ENCODE measurements around the gene SLC39A12. TPM values are rescaled to one million over a fixed set of nuclear protein-coding genes. Genes with fewer than 3 reads are reported as not detected.

The SLC39A12 gene
- total and polyA plus RNA-seq, 2 of the 8 experiments (the other 6 are each of a cell fraction or from before 2014, with no cell fraction given) = not detected

GRCh38 chr10:18066947-18067346 lies 115.2 kb downstream of the SLC39A12 start:
- no peak overlapping the region for H2BK120ac ChIP-seq (replicated peaks; ENCODE audit: low read depth, low read length)
- H3K56ac ChIP-seq (replicated peaks; ENCODE audit: insufficient read length, low read depth, low read length) = no peak overlapping the region
- no peak overlapping the region for H4K5ac ChIP-seq (ENCODE audit: insufficient read length, low read depth, low read length)
- no peaks in the 10 kb centered on the region for H3K79me2 ChIP-seq (ENCODE audit: control insufficient read depth in 1 of 2, insufficient read depth in 2 of 2, low read length in 2 of 2)
- H4K91ac ChIP-seq (replicated peaks; ENCODE audit: insufficient read length, low read length) = no peak overlapping the region
- H3K27me3 ChIP-seq (replicated peaks in 1 of 4; ENCODE audit: control insufficient read depth in 3 of 4, extremely low read depth in 1 of 4, insufficient read depth in 3 of 4, low read length in 3 of 4) = no peaks in the 10 kb centered on the region
- 90% methylated on average over 4 of the region's 4 CpGs; no CpG with 5 or more reads in 1 of the 2 experiments for WGBS, 2 experiments (ENCODE audit: extremely low coverage in 1 of 2, insufficient coverage in 1 of 2, insufficient read length in 1 of 2, insufficient replicate concordance in 2 of 2, low coverage in 1 of 2, low lambda C conversion rate in 2 of 2, missing lambda C conversion rate in 1 of 2)
- no peak overlapping the region for H3K9ac ChIP-seq (replicated peaks in 1 of 4; ENCODE audit: extremely low read depth in 1 of 4, low read depth in 3 of 4, low read length in 3 of 4)
- ChIA-PET POLR2A (ENCODE audit: partially characterized antibody) (no interaction called here), CTCF (ENCODE audit: partially characterized antibody) (no interaction called here)
- no peak overlapping the region for H4K8ac ChIP-seq (ENCODE audit: extremely low read depth, insufficient read depth, low read length)
- no peak overlapping the region for H3K14ac ChIP-seq (ENCODE audit: insufficient read length)
- H2BK5ac ChIP-seq (ENCODE audit: low read depth, low read length) = no peak overlapping the region
- no peak overlapping the region for H3K27ac ChIP-seq (ENCODE audit: low read depth, low read length)
- H2BK15ac ChIP-seq (ENCODE audit: low read length) = no peak overlapping the region
- no peaks in the 10 kb centered on the region for H3K36me3 ChIP-seq (ENCODE audit: control insufficient read depth in 2 of 4, insufficient read depth in 4 of 4, low read length in 3 of 4)
- no peak overlapping the region for H3K23ac ChIP-seq (ENCODE audit: insufficient read length)
- H3K4me3 ChIP-seq (ENCODE audit: extremely low read depth in 1 of 4, insufficient read depth in 2 of 4, low read depth in 3 of 4, low read length in 4 of 4) = no peak overlapping the region
- H3K18ac ChIP-seq (ENCODE audit: extremely low read depth, low read length) = no peak overlapping the region
- H3K4me1 ChIP-seq (replicated peaks in 1 of 4; ENCODE audit: control insufficient read depth in 3 of 4, insufficient read depth in 4 of 4, low read length in 3 of 4) = no peaks in the 10 kb centered on the region
- DNase-seq (ENCODE audit: low read depth in 1 of 2, low spot score in 2 of 2) (no peak), FAIRE-seq (no peak)
- no peak overlapping the region for H3K4me2 ChIP-seq (ENCODE audit: insufficient read depth in 1 of 2, low read depth in 2 of 2, low read length in 2 of 2)
- no peaks in the 10 kb centered on the region for H3K9me3 ChIP-seq (ENCODE audit: insufficient read depth in 2 of 2, low read depth in 1 of 2, low read length in 1 of 2)
- H4K20me1 ChIP-seq (replicated peaks in 1 of 2; ENCODE audit: control insufficient read depth in 1 of 2, insufficient read depth in 2 of 2, low read length in 2 of 2) = no peaks in the 10 kb centered on the region
- H2AFZ ChIP-seq (ENCODE audit: low read length) = peak overlapping the region; percentile 87
- no peak overlapping the region for H2AK5ac ChIP-seq (ENCODE audit: low read depth, low read length)
- H3K4ac ChIP-seq (replicated peaks; ENCODE audit: insufficient read length, low read depth, low read length) = no peak overlapping the region
- H3K79me1 ChIP-seq (ENCODE audit: low read depth, low read length) = no peaks in the 10 kb centered on the region
- H2BK12ac ChIP-seq (ENCODE audit: low read depth, low read length) = no peak overlapping the region
- H2BK20ac ChIP-seq (ENCODE audit: low read length) = no peak overlapping the region
- no peaks in the 10 kb centered on the region for H3K23me2 ChIP-seq (ENCODE audit: low read depth, low read length)
- TF ChIP-seq RXRA (IDR thresholded peaks at IDR 0.05; ENCODE audit: insufficient read depth, low read depth, low read length) (no peak), TEAD4 (IDR thresholded peaks at IDR 0.05; ENCODE audit: low read depth, low read length) (no peak), KDM4A (IDR thresholded peaks at IDR 0.05; ENCODE audit: low read depth, low read length, severe bottlenecking) (no peak), ASH2L (IDR thresholded peaks at IDR 0.05; ENCODE audit: low read length) (no peak), E2F6 (IDR thresholded peaks at IDR 0.05) (no peak), ATF2 (IDR thresholded peaks at IDR 0.05; ENCODE audit: low read length) (no peak), NANOG (IDR thresholded peaks at IDR 0.05; ENCODE audit: insufficient read depth, low read depth, low read length, poor library complexity, severe bottlenecking) (no peak), TBP (IDR thresholded peaks at IDR 0.05; ENCODE audit: low read depth, low read length) (no peak), GTF2F1 (IDR thresholded peaks at IDR 0.05; ENCODE audit: borderline replicate concordance, low read depth, low read length) (no peak), BRCA1 (IDR thresholded peaks at IDR 0.05; ENCODE audit: low read depth, low read length) (no peak), CTBP2 (IDR thresholded peaks at IDR 0.05; ENCODE audit: borderline replicate concordance, insufficient read depth, insufficient read length, low read length) (no peak), MAFK (IDR thresholded peaks at IDR 0.05; ENCODE audit: low read depth, low read length) (no peak), CBX5 (IDR thresholded peaks at IDR 0.05; ENCODE audit: low read depth, low read length) (no peak)
